Measurements from ENCODE around the gene ZMYM5.
A peak's percentile ranks its signal among the peaks of the same experiment; 100 is the strongest.
"Not testable (repeated sequence)": the region's sequence is repeated elsewhere in the genome, so short reads cannot be mapped to it uniquely, and the experiment has no call there.

The ZMYM5 gene

GRCh38 chr13:19818223-19818842 lies 45.1 kb downstream of the ZMYM5 start:
- DNase-seq = peak; percentile 3

- no peak for DNase-seq
Measured at GRCh38 chr13:19817510-19818158, 45.8 kb downstream of the ZMYM5 start.

GRCh38 chr13:19817106-19817505 lies 46.3 kb downstream of the ZMYM5 start:
- no peak for DNase-seq

GRCh38 chr13:19815842-19816241 lies 47.6 kb downstream of the ZMYM5 start:
- not testable (repeated sequence) for DNase-seq

- no peak for DNase-seq
Measured at GRCh38 chr13:19810996-19811881, 52.2 kb downstream of the ZMYM5 start.

GRCh38 chr13:19810151-19810550 lies 53.3 kb downstream of the ZMYM5 start:
- DNase-seq = no peak

GRCh38 chr13:19805765-19806164 lies 57.7 kb downstream of the ZMYM5 start:
- DNase-seq = no peak

- no peak for DNase-seq
Measured at GRCh38 chr13:19795956-19796355, 67.5 kb downstream of the ZMYM5 start.

GRCh38 chr13:19794631-19795030 lies 68.8 kb downstream of the ZMYM5 start:
- no peak for DNase-seq

- no peak for DNase-seq
Measured at GRCh38 chr13:19791953-19792537, 71.4 kb downstream of the ZMYM5 start.

- DNase-seq = peak; percentile 95
Measured at GRCh38 chr13:19782727-19783682, 80.4 kb downstream of the ZMYM5 start, which contains the start of gene PSPC1. Gene PSPC1, minus strand, starts transcription at chr13:19782945. Its CDS starts 188 bp downstream, at chr13:19782757.

GRCh38 chr13:19782049-19782726 lies 81.3 kb downstream of the ZMYM5 start:
- peak; percentile 48 for DNase-seq

GRCh38 chr13:19781526-19781925 lies 81.9 kb downstream of the ZMYM5 start:
- DNase-seq = no peak

- not testable (repeated sequence) for DNase-seq
Measured at GRCh38 chr13:19780753-19781418, 82.6 kb downstream of the ZMYM5 start.

All from central memory CD4-positive, alpha-beta T cell (primary cell).